EH (cell line): ENCODE data around the gene TCN2.
"Not testable (repeated sequence)": the region's sequence is repeated elsewhere in the genome, so short reads cannot be mapped to it uniquely, and the experiment has no call there.

ENCODE experiments used
- DNase-seq: peaks from one replicate; pipeline ENCODE4 v3.0.0-alpha.2; 2015; ENCODE audit warnings: low read depth

The TCN2 gene

DNA sequence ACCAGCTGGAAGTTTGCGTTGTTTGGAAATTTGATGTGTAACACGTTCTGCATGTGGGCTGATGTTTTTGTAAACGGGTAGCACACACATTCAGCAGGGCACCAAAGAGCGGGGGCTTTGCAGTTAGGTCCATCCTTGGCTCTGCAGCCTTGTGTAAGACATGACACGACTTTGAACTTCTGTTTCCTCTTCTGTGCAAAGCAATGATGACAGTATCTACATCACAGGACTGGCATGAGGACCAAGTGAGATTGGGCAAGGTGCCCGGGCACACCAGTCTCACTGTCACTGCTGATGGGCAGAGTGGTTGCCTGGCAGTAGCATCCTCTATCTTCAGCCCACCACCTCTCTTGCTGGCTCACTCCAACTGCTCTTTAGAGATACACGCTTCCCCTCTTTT, 3.3 kb downstream of the TCN2 start:
- no peak for DNase-seq

DNA sequence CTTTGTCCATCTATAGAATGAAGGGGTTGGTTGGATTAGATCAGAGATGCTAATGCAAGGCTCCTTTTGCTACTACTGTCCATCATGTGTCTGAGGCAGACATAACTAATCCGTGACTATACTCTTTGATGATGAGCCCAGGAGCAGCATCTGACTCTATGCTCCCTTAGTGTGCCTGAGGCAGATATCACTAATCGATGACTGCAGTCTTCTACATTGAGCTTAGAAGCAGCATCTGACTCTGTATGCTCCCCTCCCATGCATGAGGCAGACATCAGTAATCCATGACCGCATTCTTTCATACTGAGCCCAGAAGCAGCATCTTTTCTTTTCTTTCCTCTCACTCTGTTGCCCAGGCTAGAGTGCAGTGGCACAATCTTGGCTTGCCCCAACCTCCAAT, 4.2 kb downstream of the TCN2 start:
- peak; percentile 33 for DNase-seq

DNA sequence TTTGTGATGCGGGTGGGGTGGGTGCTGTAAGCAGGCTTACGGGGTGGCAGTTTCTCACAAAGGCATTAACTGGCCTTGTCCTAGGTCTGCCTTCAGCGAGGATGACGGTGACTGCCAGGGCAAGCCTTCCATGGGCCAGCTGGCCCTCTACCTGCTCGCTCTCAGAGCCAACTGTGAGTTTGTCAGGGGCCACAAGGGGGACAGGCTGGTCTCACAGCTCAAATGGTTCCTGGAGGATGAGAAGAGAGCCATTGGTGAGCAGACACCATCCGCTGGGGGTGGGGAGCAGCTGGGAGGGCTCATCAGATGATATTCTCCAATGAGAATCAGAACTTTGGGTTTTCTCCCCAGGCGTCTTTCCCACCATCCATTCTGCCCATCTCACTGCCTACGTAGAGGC, 5.8 kb downstream of the TCN2 start:
- no peak for DNase-seq

DNA sequence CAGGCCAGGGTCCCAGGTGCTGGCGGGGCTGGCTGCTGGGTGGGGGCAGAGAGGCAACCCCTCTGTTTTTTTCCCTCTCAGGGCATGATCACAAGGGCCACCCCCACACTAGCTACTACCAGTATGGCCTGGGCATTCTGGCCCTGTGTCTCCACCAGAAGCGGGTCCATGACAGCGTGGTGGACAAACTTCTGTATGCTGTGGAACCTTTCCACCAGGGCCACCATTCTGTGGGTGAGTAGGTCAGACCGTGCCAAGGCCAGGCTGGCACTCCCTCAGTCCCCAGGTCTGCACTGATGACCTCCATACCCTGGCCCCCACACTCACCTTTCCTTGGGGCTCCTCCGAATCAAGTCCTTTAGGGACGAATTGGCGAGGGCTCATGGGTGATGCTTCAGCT, 7.3 kb downstream of the TCN2 start:
- no peak for DNase-seq

DNA sequence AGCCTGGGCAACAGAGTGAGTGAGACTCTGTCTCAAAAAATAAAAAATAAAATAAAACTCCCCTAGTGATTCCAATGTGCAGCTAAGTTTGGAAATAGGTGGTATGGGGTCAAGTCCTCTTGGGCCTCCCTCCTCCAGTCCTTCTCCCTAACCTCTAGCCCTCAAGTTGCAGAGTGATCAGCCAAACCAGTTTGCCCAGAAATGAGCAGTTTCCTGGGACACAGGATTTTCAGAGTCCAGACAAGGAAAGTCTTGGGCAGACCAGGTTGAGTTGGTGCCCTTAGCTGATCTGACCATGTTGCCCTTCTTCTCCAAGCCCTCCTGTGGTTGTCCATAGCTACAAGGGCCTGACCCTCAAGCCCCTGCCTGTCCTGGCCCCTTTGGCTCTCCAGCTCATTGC, 7.9 kb downstream of the TCN2 start:
- no peak for DNase-seq

DNA sequence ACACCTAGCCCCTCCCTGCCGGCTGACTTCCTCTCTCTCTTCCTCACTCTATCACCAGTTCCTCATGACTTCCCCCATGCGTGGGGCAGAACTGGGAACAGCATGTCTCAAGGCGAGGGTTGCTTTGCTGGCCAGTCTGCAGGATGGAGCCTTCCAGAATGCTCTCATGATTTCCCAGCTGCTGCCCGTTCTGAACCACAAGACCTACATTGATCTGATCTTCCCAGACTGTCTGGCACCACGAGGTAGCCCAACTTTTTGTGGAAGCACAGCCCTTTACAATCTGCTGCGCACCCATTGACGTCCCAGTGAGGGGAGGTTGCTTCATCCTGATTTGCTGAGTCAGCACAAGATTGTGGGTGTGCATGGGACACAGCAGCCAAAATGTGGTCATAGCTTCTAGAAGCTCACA, 8.6 kb downstream of the TCN2 start:
- no peak for DNase-seq

DNA sequence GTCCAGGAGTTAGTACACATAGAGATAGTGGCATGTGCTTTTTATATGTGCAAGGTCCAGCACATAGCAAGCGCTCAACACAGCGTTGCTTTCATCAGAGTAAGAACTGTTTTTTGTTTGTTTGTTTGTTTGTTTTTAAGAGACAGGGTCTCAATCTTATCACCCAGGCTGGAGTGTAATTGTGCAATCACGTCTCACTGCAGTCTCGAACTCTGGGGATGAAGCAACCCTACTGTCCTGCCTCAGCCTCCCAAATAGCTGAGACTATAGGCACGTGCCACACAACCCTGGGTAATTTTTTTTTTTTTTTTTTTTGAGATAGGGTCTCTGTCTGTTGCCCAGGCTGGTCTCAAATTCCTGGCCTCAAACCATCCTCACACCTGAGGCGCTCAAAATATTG, 10.8 kb downstream of the TCN2 start:
- DNase-seq = no peak

DNA sequence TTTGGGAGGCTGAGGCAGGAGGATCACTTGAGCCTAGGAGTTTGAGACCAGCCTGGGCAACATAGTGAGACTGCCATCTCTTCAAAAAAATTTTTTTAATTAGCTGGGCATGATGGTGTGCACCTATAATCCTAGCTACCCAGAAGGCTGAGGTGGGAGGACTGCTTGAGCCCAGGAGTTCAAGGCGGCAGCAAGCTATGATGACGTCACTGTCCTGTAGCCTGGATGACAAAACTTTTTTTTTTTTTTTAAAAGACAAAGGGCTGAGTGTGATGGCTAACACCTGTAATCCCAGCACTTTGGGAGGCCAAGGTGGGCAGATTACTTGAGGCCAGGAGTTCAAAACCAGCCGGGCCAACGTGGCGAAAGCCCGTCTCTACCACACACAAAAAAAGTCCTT, 12.9 kb downstream of the TCN2 start:
- not testable (repeated sequence) for DNase-seq

DNA sequence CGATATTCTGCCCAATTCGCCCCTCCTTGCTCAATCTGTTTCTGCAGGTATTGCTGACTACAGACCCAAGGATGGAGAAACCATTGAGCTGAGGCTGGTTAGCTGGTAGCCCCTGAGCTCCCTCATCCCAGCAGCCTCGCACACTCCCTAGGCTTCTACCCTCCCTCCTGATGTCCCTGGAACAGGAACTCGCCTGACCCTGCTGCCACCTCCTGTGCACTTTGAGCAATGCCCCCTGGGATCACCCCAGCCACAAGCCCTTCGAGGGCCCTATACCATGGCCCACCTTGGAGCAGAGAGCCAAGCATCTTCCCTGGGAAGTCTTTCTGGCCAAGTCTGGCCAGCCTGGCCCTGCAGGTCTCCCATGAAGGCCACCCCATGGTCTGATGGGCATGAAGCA, 19.4 kb downstream of the TCN2 start:
- DNase-seq = no peak

DNA sequence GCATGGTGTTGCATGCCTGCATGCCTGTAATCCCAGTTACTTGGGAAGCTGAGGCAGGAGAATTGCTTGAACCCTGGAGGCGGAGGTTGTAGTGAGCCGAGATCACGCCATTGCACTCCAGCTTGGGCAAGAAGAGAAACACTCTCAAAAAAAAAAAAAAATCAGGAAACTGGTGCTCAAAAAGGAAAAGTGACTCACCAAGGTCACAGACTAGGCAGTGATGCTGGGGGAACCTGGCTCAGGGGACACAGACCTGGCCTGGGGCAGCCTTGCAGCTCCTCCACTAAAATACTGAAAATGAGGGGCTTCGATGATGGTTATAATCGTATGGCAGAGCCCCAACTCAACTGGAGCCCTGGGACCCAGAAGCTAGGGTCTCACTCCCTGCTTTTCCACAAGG, 20.5 kb downstream of the TCN2 start:
- DNase-seq = no peak

DNA sequence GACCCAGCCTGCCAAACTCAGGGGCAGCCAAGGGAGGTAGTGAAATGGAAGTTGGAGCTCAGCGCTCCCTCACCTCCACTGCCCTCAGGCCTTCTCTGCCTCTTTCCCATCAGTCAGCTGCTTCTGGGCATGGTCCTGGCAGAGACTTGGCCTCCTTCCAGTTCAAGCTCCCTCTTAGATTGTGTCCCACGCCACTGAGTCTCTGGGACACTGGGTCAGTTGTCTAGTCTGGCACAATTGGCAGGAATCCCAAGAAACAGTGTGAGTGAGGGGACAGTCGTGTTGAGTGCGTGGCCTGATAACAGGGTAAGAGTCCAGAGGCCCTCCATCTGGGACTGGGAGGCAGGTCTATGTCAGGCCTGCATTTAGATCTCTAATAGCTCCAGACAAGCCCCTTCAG, 21.5 kb downstream of the TCN2 start:
- DNase-seq = no peak

DNA sequence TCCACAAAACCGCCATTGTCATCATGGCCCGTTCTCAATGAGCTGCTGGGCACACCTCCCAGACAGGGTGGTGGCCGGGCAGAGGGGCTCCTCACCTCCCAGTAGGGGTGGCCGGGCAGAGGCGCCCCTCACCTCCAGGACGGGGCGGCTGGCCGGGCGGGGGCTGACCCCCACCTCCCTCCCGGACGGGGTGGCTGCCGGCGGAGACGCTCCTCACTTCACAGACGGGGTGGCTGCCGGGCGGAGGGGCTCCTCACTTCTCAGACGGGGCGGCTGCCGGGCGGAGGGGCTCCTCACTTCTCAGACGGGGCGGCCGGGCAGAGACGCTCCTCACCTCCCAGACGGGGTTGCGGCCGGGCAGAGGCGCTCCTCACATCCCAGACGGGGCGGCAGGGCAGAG, 24.5 kb downstream of the TCN2 start:
- DNase-seq = not testable (repeated sequence)

DNA sequence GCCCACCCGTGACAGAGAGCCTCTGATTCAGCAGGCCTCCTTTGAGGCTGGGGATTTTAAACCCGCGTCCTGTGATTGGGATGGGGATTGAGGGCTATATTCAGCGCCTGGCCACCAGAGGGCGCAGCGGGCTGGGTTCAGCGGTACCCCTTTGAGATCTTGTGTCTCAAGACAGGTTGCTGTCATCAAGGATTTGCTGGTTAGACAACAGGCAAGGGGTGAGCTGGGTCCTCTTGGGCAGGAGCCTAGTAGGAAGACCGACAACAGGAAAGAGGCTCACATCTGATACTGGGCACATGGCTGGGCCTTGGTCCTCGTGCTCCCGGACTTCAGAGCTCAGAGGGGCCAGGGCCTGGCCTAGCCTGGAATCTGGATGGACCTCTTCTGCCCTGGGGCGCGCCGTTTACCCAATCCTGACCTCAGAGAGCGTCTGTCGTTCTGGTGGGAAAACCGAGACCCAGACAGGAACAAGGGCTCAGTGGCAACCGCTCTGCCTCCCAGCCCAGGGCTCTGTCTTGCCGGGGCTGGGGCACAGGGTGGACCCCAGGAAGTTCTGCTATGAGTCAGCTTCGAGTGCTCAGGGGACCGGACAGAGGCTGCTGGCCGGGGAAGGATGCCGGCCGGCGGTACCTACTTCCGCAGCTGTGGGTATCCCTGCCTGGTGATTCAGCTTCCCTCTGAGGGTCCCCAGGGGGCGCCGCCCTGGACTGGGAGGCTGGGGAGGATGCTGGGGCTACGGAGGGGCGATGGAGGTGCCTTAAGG, 27.7 kb downstream of the TCN2 start:
- DNase-seq = peak; percentile 87

DNA sequence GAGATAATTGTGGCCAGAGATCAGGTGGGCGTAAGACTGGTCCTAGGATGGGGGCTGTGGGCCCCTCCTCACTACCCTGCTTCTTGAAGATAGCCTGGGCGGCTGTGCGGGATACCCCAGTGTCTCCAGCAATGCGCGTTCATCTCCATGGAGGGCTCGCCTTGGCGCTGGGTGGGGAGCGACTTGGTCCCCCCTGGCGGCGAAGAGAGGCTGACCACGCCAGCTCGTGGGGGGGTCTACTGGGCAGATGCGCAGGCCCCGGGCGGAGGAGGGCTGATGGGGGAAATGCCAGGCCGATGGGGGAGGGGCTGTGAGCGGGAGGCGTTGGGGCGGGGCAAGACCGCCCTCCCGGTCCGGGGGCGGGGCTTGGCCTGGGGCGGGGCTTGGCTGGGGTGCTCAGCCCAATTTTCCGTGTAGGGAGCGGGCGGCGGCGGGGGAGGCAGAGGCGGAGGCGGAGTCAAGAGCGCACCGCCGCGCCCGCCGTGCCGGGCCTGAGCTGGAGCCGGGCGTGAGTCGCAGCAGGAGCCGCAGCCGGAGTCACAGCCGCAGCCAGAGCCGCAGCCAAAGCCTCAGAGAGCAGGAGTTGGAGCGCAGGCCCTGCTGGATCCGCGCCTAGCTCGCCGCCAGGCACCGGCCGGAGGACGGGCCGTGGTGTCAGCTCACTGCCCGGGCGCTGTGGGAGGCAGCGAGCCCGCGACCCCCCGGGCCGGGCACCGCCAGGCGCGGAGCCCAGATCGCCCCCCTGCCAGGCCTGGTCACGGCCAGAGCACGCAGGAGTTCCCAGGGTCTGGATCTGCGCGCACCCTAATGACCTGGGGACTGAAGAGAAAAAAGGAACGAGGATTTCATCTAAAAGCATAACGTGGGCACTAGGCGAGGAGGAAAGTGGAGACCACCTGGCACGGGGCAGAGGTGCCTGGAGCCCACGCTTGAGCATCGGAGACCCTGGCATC, 28.6 kb downstream of the TCN2 start, which contains the start of gene SLC35E4:
SLC35E4 (plus strand) TSS at position 509 of the 953 bp plus-strand sequence. CDS start 670 bp downstream, outside the sequence.
- DNase-seq = peak; percentile 93

DNA sequence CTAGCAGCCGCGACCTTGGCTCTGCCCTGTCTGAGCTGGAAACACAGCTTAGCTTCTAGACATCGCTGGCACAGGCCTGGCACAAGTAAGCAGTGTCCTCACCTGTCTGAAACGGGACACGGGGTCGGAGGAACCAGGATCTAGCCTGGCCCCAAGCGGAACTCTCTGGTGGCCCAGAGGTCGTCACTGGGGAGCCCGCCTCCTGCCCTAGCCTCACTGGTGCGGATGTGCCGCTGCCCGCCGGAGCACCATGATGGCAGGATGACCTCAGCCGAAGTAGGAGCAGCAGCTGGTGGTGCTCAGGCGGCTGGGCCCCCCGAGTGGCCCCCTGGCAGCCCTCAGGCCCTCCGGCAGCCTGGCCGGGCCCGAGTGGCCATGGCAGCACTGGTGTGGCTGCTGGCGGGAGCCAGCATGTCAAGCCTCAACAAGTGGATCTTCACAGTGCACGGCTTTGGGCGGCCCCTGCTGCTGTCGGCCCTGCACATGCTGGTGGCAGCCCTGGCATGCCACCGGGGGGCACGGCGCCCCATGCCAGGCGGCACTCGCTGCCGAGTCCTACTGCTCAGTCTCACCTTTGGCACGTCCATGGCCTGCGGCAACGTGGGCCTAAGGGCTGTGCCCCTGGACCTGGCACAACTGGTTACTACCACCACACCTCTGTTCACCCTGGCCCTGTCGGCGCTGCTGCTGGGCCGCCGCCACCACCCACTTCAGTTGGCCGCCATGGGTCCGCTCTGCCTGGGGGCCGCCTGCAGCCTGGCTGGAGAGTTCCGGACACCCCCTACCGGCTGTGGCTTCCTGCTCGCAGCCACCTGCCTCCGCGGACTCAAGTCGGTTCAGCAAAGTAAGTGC, 29.5 kb downstream of the TCN2 start:
- peak; percentile 24 for DNase-seq

DNA sequence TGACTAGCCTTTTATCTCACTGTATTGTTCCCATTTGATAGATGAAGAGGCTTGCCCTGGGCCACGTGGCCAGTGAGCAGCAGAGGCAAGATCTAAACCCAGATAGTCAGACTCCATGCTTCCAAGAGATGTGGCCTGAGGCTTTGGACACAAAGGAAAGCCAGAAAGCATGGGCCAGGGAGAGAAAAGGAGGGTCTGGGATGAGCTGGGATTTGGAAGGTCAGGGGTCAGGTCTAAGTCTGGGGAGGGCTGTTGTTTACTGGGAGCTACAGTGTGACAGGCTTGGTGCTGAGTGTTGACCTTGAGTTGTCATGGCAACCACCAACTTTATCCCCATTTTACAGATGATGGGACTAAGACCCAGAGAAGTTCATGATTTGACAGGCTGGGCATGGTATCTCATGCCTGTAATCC, 30.7 kb downstream of the TCN2 start:
- peak; percentile 7 for DNase-seq

DNA sequence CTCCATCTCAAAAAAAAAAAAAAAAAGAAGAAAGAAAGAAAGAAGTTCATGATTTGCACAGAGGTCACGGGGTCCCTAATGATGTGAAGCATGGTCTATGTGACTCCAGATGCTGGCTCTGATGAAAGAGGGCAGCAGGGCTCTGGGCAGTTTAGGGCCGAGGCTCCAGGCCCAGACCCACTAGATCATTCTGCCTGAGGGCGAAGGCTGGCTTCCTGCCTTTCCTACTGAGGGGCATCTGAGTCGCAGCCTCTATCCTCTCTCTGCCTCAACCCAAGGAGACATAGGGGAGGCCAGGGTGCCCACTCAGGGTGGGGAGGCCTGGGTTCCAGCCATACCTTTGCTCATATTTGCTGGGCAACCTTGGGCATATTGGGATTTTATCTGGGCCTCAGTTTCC, 33.4 kb downstream of the TCN2 start:
- peak; percentile 20 for DNase-seq

DNA sequence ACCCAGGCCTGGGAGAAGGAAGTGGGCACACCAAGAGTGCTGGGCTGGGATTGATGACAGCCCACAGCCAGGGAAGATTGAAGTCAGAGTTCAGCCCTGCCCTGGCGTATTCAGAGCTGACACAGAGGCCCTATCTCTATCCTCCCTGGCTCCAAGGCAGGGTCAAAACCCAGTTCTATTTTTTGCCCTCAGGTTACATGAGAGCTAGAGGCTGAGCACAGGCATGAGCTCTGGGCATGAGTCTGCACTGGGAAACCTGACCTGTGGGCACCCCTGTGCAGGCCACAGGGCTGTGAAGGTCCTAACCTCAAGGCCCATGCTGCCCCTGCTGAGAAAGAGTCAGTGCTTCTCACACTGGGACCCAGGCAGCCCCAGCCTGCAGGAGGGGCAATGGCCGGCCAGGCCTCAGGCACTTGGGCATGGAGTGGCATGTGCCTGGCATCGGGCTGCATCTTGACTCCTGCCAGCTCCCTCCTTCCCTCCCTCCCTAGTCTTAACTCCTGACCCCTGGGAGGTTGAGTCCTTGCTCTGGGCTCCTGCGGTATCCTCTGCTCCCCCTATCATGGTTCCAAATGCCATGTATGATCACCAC, 34.0 kb downstream of the TCN2 start:
- no peak for DNase-seq

DNA sequence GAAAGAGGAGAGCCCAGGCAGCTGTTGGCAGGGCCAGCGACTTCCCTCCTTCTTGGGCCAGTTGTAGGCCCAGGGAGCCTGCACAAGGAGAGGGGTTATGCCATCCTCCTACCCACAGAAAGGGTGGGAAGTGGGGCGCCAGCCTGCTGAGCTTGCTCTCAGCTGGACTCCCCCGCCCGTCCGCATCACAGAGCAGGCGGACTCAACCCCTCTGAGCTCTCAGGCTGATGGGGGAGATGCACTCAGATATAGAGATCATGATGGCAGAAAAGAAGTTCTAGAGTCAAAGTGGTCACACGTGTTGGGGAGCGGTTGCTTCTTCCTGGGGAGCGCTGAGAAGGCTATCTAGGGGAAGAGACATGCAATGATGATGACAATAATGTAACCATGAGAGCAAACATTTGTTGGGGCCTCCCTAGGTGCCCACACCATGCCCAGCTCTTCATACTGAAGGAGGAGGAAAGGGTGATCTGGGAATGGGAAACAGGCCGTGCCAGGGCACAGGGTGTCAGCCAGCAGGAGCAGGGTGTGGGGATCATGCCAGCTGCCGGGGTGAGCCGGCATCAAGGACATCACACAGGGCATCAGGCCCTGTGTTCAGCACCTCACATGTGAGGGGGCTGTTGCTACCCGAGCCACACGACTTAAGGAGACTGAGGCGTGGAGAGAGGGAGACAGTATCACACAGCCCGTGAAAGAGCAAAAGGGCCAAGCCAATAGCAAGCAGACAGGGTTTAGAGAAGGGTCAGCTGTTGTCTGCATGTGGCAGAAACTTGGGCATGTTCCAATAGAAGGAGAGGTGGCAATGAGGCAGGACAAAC, 36.3 kb downstream of the TCN2 start:
- no peak for DNase-seq

DNA sequence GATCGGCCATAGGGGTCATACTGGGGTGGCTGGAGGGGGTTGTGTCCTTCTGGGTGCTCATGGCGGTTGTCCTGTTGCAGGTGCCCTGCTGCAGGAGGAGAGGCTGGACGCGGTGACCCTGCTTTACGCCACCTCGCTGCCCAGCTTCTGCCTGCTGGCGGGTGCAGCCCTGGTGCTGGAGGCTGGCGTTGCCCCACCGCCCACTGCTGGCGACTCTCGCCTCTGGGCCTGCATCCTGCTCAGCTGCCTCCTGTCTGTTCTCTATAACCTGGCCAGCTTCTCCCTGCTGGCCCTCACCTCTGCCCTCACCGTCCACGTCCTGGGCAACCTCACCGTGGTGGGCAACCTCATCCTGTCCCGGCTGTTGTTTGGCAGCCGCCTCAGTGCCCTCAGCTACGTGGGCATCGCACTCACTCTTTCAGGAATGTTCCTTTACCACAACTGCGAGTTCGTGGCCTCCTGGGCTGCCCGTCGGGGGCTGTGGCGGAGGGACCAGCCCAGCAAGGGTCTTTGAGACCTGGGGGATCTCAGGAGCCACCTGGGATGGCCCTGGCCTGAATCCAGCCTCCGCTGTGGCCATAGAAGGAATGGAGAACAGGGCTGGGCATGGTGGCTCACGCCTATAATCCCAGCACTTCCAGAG, 39.7 kb downstream of the TCN2 start:
- no peak for DNase-seq
